Head of caudate nucleus (tissue), 42 donors: ENCODE results near the gene OSBPL3.
"Not testable (repeated sequence)": the region's sequence is repeated elsewhere in the genome, so short reads cannot be mapped to it uniquely, and the experiment has no call there.

Experiments
- DNase-seq, 42 donors: peaks; one replicate each; pipeline versions ENCODE4 v3.0.0 to v3.0.0-alpha.2; 2020 to 2021; ENCODE audit warnings: mixed read lengths in 7 of 42
- intact Hi-C: fragments of 100-400 bp; cut with DNase I; formaldehyde crosslinking; loops from one replicate; pipeline ENCODE4 v1.15.0; 2022

Gene OSBPL3

GRCh38 chr7:24979863-24980533, at the start of gene OSBPL3:
OSBPL3 (minus strand) TSS chr7:24980178; CDS start chr7:24892472, 87,706 bp downstream.
- intact Hi-C loops, result loop anchor here (5.0 to 10.0 kb wide), 2 partner anchors 85 to 158 kb away; no protein-coding TSS in a partner anchor
- peak; percentile 90 to 98 (median 97) for DNase-seq

GRCh38 chr7:25029075-25029474, 49.1 kb upstream of the OSBPL3 start:
- intact Hi-C loops, result no loop called here
- no peak for DNase-seq

- intact Hi-C loops, result no loop called here
- DNase-seq, result no peak
These were observed 48.5 kb upstream of the OSBPL3 start for GRCh38 chr7:25028370-25029021.

- intact Hi-C loops, result no loop called here
- DNase-seq, result no peak
These were observed 46.2 kb upstream of the OSBPL3 start for GRCh38 chr7:25026156-25026555.

- intact Hi-C loops, result no loop called here
- no peak for DNase-seq
These were observed 45.3 kb upstream of the OSBPL3 start for GRCh38 chr7:25025218-25025671.

- DNase-seq, result no peak
- intact Hi-C loops, result no loop called here
These were observed 44.1 kb upstream of the OSBPL3 start for GRCh38 chr7:25024066-25024465.

GRCh38 chr7:25017671-25018070, 37.7 kb upstream of the OSBPL3 start:
- intact Hi-C loops, DNase-seq: not testable (repeated sequence)

GRCh38 chr7:25014756-25015155, 34.8 kb upstream of the OSBPL3 start:
- intact Hi-C loops, result no loop called here
- no peak for DNase-seq

GRCh38 chr7:25012710-25013109, 32.7 kb upstream of the OSBPL3 start:
- intact Hi-C loops, result not testable (repeated sequence)

GRCh38 chr7:25012254-25012653, 32.3 kb upstream of the OSBPL3 start:
- intact Hi-C loops, result no loop called here
- DNase-seq, result no peak

More at GRCh38 chr7:25012710-25013109, 32.7 kb upstream of the OSBPL3 start:
- not testable (repeated sequence) for DNase-seq

GRCh38 chr7:25009257-25009656, 29.3 kb upstream of the OSBPL3 start:
- DNase-seq, result no peak
- intact Hi-C loops, result no loop called here

GRCh38 chr7:25007668-25008067, 27.7 kb upstream of the OSBPL3 start:
- DNase-seq, result no peak
- intact Hi-C loops, result no loop called here

GRCh38 chr7:25006276-25006675, 26.3 kb upstream of the OSBPL3 start:
- DNase-seq, result no peak
- intact Hi-C loops, result no loop called here

- no peak for DNase-seq
- intact Hi-C loops, result no loop called here
These were observed 25.7 kb upstream of the OSBPL3 start for GRCh38 chr7:25005658-25006057.

GRCh38 chr7:25002786-25003185, 22.8 kb upstream of the OSBPL3 start:
- intact Hi-C loops, result no loop called here
- no peak for DNase-seq

- intact Hi-C loops, result no loop called here
- DNase-seq, result no peak
These were observed 15.5 kb upstream of the OSBPL3 start for GRCh38 chr7:24995466-24995865.

GRCh38 chr7:24992314-24992713, 12.3 kb upstream of the OSBPL3 start:
- intact Hi-C loops, result no loop called here
- DNase-seq, result no peak

- DNase-seq, result no peak
- intact Hi-C loops, result no loop called here
These were observed 11.4 kb upstream of the OSBPL3 start for GRCh38 chr7:24991353-24991752.

- DNase-seq, result no peak
These were observed 7.4 kb upstream of the OSBPL3 start for GRCh38 chr7:24987331-24987842.

GRCh38 chr7:24982917-24983316, 2.9 kb upstream of the OSBPL3 start:
- intact Hi-C loops, result loop anchor here (10.0 kb wide), 1 partner anchor 82 kb away; no protein-coding TSS in a partner anchor
- no peak for DNase-seq

More at GRCh38 chr7:24987331-24987842, 7.4 kb upstream of the OSBPL3 start:
- intact Hi-C loops, result loop anchor here (10.0 kb wide), 1 partner anchor 77 kb away; no protein-coding TSS in a partner anchor
